KBM-7 (cell line): Measurements from ENCODE around the gene BRF1.
A peak's percentile ranks its signal among the peaks of the same experiment; 100 is the strongest.
"Not testable (repeated sequence)": the region's sequence is repeated elsewhere in the genome, so short reads cannot be mapped to it uniquely, and the experiment has no call there.

ENCODE experiments used
- DNase-seq: peaks from one replicate; pipeline ENCODE4 v3.0.0-alpha.2; 2015
- in situ Hi-C: fragments of 300-500 bp; cut with MboI; formaldehyde crosslinking; loops from 2 replicates; pipeline ENCODE4 v1.14.3; 2020; ENCODE audit warnings: low sequenced_read_pairs, low pct_unique_long_range_greater_than_20kb, mixed read lengths

BRF1 gene

GRCh38 chr14:105322791-105323556 is 22.2 kb upstream of the BRF1 start:
- no peak for DNase-seq
- in situ Hi-C loops = no loop called here

GRCh38 chr14:105317546-105317945 is 16.7 kb upstream of the BRF1 start:
- in situ Hi-C loops = no loop called here
- no peak for DNase-seq

- DNase-seq = no peak
Measured at GRCh38 chr14:105316968-105317510, 16.2 kb upstream of the BRF1 start.

GRCh38 chr14:105316577-105316941 is 15.8 kb upstream of the BRF1 start:
- DNase-seq = no peak
- in situ Hi-C loops = no loop called here

More at GRCh38 chr14:105316968-105317510, 16.2 kb upstream of the BRF1 start:
- in situ Hi-C loops = no loop called here

GRCh38 chr14:105315941-105316576 is 15.3 kb upstream of the BRF1 start:
- DNase-seq = peak; percentile 39
- in situ Hi-C loops = no loop called here

GRCh38 chr14:105315211-105315721 is 14.5 kb upstream of the BRF1 start:
- in situ Hi-C loops = no loop called here
- DNase-seq = no peak

- DNase-seq = peak; percentile 61
- in situ Hi-C loops = no loop called here
Measured at GRCh38 chr14:105314287-105315200, 13.7 kb upstream of the BRF1 start, which contains the start of gene PACS2. PACS2 (plus strand) TSS chr14:105314748; CDS start chr14:105314919, 171 bp downstream.

GRCh38 chr14:105313381-105314286 is 12.8 kb upstream of the BRF1 start:
- no peak for DNase-seq
- in situ Hi-C loops = no loop called here

- DNase-seq = no peak
- in situ Hi-C loops = no loop called here
Measured at GRCh38 chr14:105312973-105313372, 12.2 kb upstream of the BRF1 start.

- in situ Hi-C loops = no loop called here
- no peak for DNase-seq
Measured at GRCh38 chr14:105311838-105312237, 11.0 kb upstream of the BRF1 start.

GRCh38 chr14:105309371-105309770 is 8.6 kb upstream of the BRF1 start:
- no peak for DNase-seq
- in situ Hi-C loops = no loop called here

- in situ Hi-C loops = no loop called here
- no peak for DNase-seq
Measured at GRCh38 chr14:105307052-105307727, 6.4 kb upstream of the BRF1 start.

- in situ Hi-C loops = no loop called here
- DNase-seq = no peak
Measured at GRCh38 chr14:105305791-105306190, 5.0 kb upstream of the BRF1 start.

- in situ Hi-C loops = no loop called here
- DNase-seq = no peak
Measured at GRCh38 chr14:105305345-105305744, 4.5 kb upstream of the BRF1 start.

GRCh38 chr14:105304565-105304964 is 3.8 kb upstream of the BRF1 start:
- in situ Hi-C loops = no loop called here
- no peak for DNase-seq

- in situ Hi-C loops = no loop called here
- DNase-seq = no peak
Measured at GRCh38 chr14:105303949-105304348, 3.1 kb upstream of the BRF1 start.

GRCh38 chr14:105301915-105302249 is 1.1 kb upstream of the BRF1 start:
- DNase-seq, in situ Hi-C loops: not testable (repeated sequence)
